CD8-positive, alpha-beta memory T cell (primary cell): ENCODE measurements around the gene AHDC1. TPM values are rescaled to one million over a fixed set of nuclear protein-coding genes. Genes with fewer than 3 reads are reported as not detected.
A peak's percentile ranks its signal among the peaks of the same experiment; 100 is the strongest.

Experiments used
- CTCF ChIA-PET: fragments of 350-600 bp; sonication (Branson Sonifier 250); formaldehyde crosslinking; loops from one replicate; lab custom pipeline; 2021; ENCODE audit warnings: antibody characterized with exemption; lab: Charles Lee
- POLR2A ChIA-PET: fragments of 350-600 bp; sonication (Branson Sonifier 250); formaldehyde crosslinking; loops from one replicate; lab custom pipeline; 2021; ENCODE audit warnings: antibody characterized with exemption; lab: Charles Lee
- DNase-seq, 5 donors: peaks; one replicate each; pipeline versions ENCODE4 v3.0.0 to v3.0.0-alpha.2; 2020 to 2022; ENCODE audit warnings: mixed read lengths in 1 of 5
- H3K27ac ChIP-seq: one replicate; pipeline ENCODE4 v1.7.0; 2013; ENCODE audit warnings: low read depth, mild to moderate bottlenecking, low read length, moderate library complexity
- H3K27me3 ChIP-seq: 2 replicates; pipeline ENCODE4 v1.7.0; 2013; ENCODE audit warnings: low read length, mild to moderate bottlenecking; ENCODE audit not compliant: insufficient read depth, poor library complexity, severe bottlenecking
- H3K36me3 ChIP-seq: 2 replicates; pipeline ENCODE4 v1.7.0; 2013; ENCODE audit warnings: mild to moderate bottlenecking, low read length, moderate library complexity; ENCODE audit not compliant: insufficient read depth
- H3K4me1 ChIP-seq: 2 replicates; pipeline ENCODE4 v1.7.0; 2013; ENCODE audit warnings: mild to moderate bottlenecking, low read length, moderate library complexity; ENCODE audit not compliant: insufficient read depth
- H3K4me3 ChIP-seq: 2 replicates; pipeline ENCODE4 v1.7.0; 2013; ENCODE audit warnings: mild to moderate bottlenecking, low read length
- H3K9me3 ChIP-seq: 2 replicates; pipeline ENCODE4 v1.7.0; 2013; ENCODE audit warnings: mild to moderate bottlenecking, low read length
- H3K27ac Mint-ChIP-seq, 8 donors: one replicate each; pipeline ENCODE4 v1.8.0; 2020 to 2021; ENCODE audit warnings: mixed read lengths in 8 of 8, mild to moderate bottlenecking in 6 of 8, inconsistent platforms in 3 of 8, moderate library complexity in 3 of 8
- H3K27me3 Mint-ChIP-seq, 2 donors: one replicate each; pipeline ENCODE4 v1.8.0; 2020 to 2021; ENCODE audit warnings: mixed read lengths in 2 of 2, mild to moderate bottlenecking in 1 of 2, moderate library complexity in 1 of 2
- H3K36me3 Mint-ChIP-seq, 3 donors: one replicate each; pipeline ENCODE4 v1.8.0; 2020 to 2021; ENCODE audit warnings: mixed read lengths in 3 of 3, inconsistent platforms in 1 of 3, mild to moderate bottlenecking in 1 of 3
- H3K4me1 Mint-ChIP-seq, 3 donors: one replicate each; pipeline ENCODE4 v1.8.0; 2020 to 2021; ENCODE audit warnings: mixed read lengths in 3 of 3, inconsistent platforms in 1 of 3, mild to moderate bottlenecking in 1 of 3
- H3K4me3 Mint-ChIP-seq, 7 donors: one replicate each; pipeline ENCODE4 v1.8.0; 2020 to 2021; ENCODE audit warnings: mixed read lengths in 7 of 7, mild to moderate bottlenecking in 6 of 7, moderate library complexity in 4 of 7, inconsistent platforms in 2 of 7
- H3K9me3 Mint-ChIP-seq, 5 donors: one replicate each; pipeline ENCODE4 v1.8.0; 2020 to 2022; ENCODE audit warnings: mixed read lengths in 5 of 5, mild to moderate bottlenecking in 3 of 5, moderate library complexity in 2 of 5, inconsistent platforms in 1 of 5
- polyA plus RNA-seq: library from polyadenylated mRNA; unstranded; fragments of 300-500 nt; fragmentation: Illumina TruSeq; gene quantifications from one replicate; pipeline ENCODE4 v1.2.3, GENCODE V29; 2021
- total RNA-seq, 2 experiments: library from RNA; stranded (reverse); gene quantifications; one replicate each; pipeline ENCODE4 v1.2.3, GENCODE V29; 2021

Gene AHDC1
- total and polyA plus RNA-seq, 3 experiments from 2014 or later: 1.9 to 11.5 (median 11.5) TPM

GRCh38 chr1:27551170-27551952 is 52.6 kb downstream of the AHDC1 start:
- Histone ChIP-seq H3K9me3 (no peaks in the 10 kb centered on the region), H3K4me3 (no peak overlapping the region), H3K4me1 (peaks cover 15% of the 10 kb centered on the region), H3K27ac (no peak overlapping the region), H3K36me3 (no peaks in the 10 kb centered on the region), H3K27me3 (no peaks in the 10 kb centered on the region)
- H3K27me3 Mint-ChIP-seq: no peaks in the 10 kb centered on the region
- peaks cover 0 to 45% (median 5%) of the 10 kb centered on the region in 3 donors for H3K36me3 Mint-ChIP-seq
- DNase-seq: no peak
- H3K4me1 Mint-ChIP-seq: peaks cover 5 to 13% (median 7%) of the 10 kb centered on the region in 3 donors
- peak overlapping the region in 1 of 8 donors; percentile 54 for H3K27ac Mint-ChIP-seq
- CTCF ChIA-PET: no interaction called here
- H3K4me3 Mint-ChIP-seq: no peak overlapping the region
- no peaks in the 10 kb centered on the region for H3K9me3 Mint-ChIP-seq
- POLR2A ChIA-PET: no interaction called here

GRCh38 chr1:27550510-27551169 is 53.3 kb downstream of the AHDC1 start:
- H3K4me1 ChIP-seq: peaks cover 8% of the 10 kb centered on the region
- no peaks in the 10 kb centered on the region for H3K36me3 ChIP-seq
- H3K9me3 ChIP-seq: no peaks in the 10 kb centered on the region
- Mint-ChIP-seq H3K9me3 (no peaks in the 10 kb centered on the region), H3K4me1 (peaks cover 0 to 6% (median 0%) of the 10 kb centered on the region in 3 donors), H3K27me3 (no peaks in the 10 kb centered on the region), H3K27ac (no peak overlapping the region), H3K4me3 (no peak overlapping the region), H3K36me3 (peaks cover 0 to 46% (median 5%) of the 10 kb centered on the region in 3 donors)
- H3K4me3 ChIP-seq: no peak overlapping the region
- DNase-seq: no peak
- ChIA-PET POLR2A (no interaction called here), CTCF (interaction anchor here (0.7 kb wide), 1 partner anchor 119 kb away, joined by 3 read pairs; no protein-coding TSS in a partner anchor)
- H3K27me3 ChIP-seq: no peaks in the 10 kb centered on the region
- no peak overlapping the region for H3K27ac ChIP-seq

GRCh38 chr1:27549807-27550408 is 54.0 kb downstream of the AHDC1 start:
- Histone ChIP-seq H3K27ac (no peak overlapping the region), H3K27me3 (no peaks in the 10 kb centered on the region), H3K36me3 (no peaks in the 10 kb centered on the region), H3K4me1 (peaks cover 3% of the 10 kb centered on the region), H3K4me3 (no peak overlapping the region), H3K9me3 (no peaks in the 10 kb centered on the region)
- H3K27ac Mint-ChIP-seq: no peak overlapping the region
- peaks cover 0 to 49% (median 7%) of the 10 kb centered on the region in 3 donors for H3K36me3 Mint-ChIP-seq
- H3K4me1 Mint-ChIP-seq: peaks cover 0 to 1% (median 1%) of the 10 kb centered on the region in 3 donors
- H3K9me3 Mint-ChIP-seq: no peaks in the 10 kb centered on the region
- POLR2A ChIA-PET: no interaction called here
- H3K27me3 Mint-ChIP-seq: no peaks in the 10 kb centered on the region
- DNase-seq: no peak
- CTCF ChIA-PET: interaction anchor here (0.7 kb wide), 1 partner anchor 119 kb away, joined by 3 read pairs; no protein-coding TSS in a partner anchor
- no peak overlapping the region for H3K4me3 Mint-ChIP-seq

GRCh38 chr1:27548858-27549719 is 54.9 kb downstream of the AHDC1 start:
- Histone ChIP-seq H3K27ac (no peak overlapping the region), H3K36me3 (no peaks in the 10 kb centered on the region), H3K4me3 (no peak overlapping the region), H3K27me3 (no peaks in the 10 kb centered on the region), H3K9me3 (no peaks in the 10 kb centered on the region), H3K4me1 (peaks cover 5% of the 10 kb centered on the region)
- Mint-ChIP-seq H3K4me1 (peaks cover 0 to 8% (median 0%) of the 10 kb centered on the region in 3 donors), H3K9me3 (no peaks in the 10 kb centered on the region), H3K36me3 (peaks cover 0 to 50% (median 8%) of the 10 kb centered on the region in 3 donors), H3K27me3 (peaks cover 0 to 2% of the 10 kb centered on the region in 2 donors), H3K27ac (peak overlapping the region in 1 of 8 donors; percentile 50), H3K4me3 (no peak overlapping the region)
- POLR2A ChIA-PET: no interaction called here
- CTCF ChIA-PET: interaction anchor here (1.2 to 5.6 kb wide), 2 partner anchors 8 to 249 kb away, joined by 3 to 22 read pairs; no protein-coding TSS in a partner anchor
- no peak for DNase-seq

GRCh38 chr1:27548136-27548853 is 55.6 kb downstream of the AHDC1 start:
- Histone ChIP-seq H3K27ac (no peak overlapping the region), H3K27me3 (no peaks in the 10 kb centered on the region), H3K4me1 (peaks cover 7% of the 10 kb centered on the region), H3K4me3 (no peak overlapping the region), H3K9me3 (no peaks in the 10 kb centered on the region), H3K36me3 (no peaks in the 10 kb centered on the region)
- Mint-ChIP-seq H3K9me3 (no peaks in the 10 kb centered on the region), H3K4me1 (peaks cover 0 to 8% (median 0%) of the 10 kb centered on the region in 3 donors), H3K27me3 (peaks cover 0 to 2% of the 10 kb centered on the region in 2 donors), H3K36me3 (peaks cover 0 to 48% (median 6%) of the 10 kb centered on the region in 3 donors), H3K4me3 (no peak overlapping the region), H3K27ac (no peak overlapping the region)
- ChIA-PET POLR2A (no interaction called here), CTCF (interaction anchor here (1.0 to 5.6 kb wide), 3 partner anchors 9 to 248 kb away, joined by 3 to 22 read pairs (median 4); no protein-coding TSS in a partner anchor)
- DNase-seq: no peak

- H3K36me3 ChIP-seq: no peaks in the 10 kb centered on the region
- H3K27me3 Mint-ChIP-seq: peaks cover 0 to 2% of the 10 kb centered on the region in 2 donors
- H3K4me3 ChIP-seq: no peak overlapping the region
- no peak overlapping the region for H3K27ac ChIP-seq
- H3K4me3 Mint-ChIP-seq: no peak overlapping the region
- H3K9me3 Mint-ChIP-seq: no peaks in the 10 kb centered on the region
- H3K36me3 Mint-ChIP-seq: peaks cover 0 to 43% (median 6%) of the 10 kb centered on the region in 3 donors
- peak overlapping the region in 1 of 8 donors; percentile 17 for H3K27ac Mint-ChIP-seq
- no peaks in the 10 kb centered on the region for H3K27me3 ChIP-seq
- DNase-seq: no peak
- peaks cover 7% of the 10 kb centered on the region for H3K4me1 ChIP-seq
- H3K9me3 ChIP-seq: no peaks in the 10 kb centered on the region
- H3K4me1 Mint-ChIP-seq: peaks cover 0 to 8% (median 0%) of the 10 kb centered on the region in 3 donors
- ChIA-PET CTCF (interaction anchor here (1.0 to 5.6 kb wide), 2 partner anchors 10 to 21 kb away, joined by 4 to 22 read pairs; no protein-coding TSS in a partner anchor), POLR2A (interaction anchor here (0.7 kb wide), 1 partner anchor 149 kb away, joined by 4 read pairs; no protein-coding TSS in a partner anchor)
Observed at GRCh38 chr1:27547220-27548116, 56.5 kb downstream of the AHDC1 start.
